Measurements from ENCODE around the gene PTPRN2. TPM values are rescaled to one million over a fixed set of nuclear protein-coding genes. Genes with fewer than 3 reads are reported as not detected.

Gene PTPRN2
- total RNA-seq, 1 donor from 2014 or later: 15.4 TPM

GRCh38 chr7:158283016-158283974 lies 304.3 kb downstream of the PTPRN2 start:
- no peak overlapping the region for H3K27ac Mint-ChIP-seq
- TF ChIP-seq CTCF (conservative IDR thresholded peaks at IDR 0.05): no peak

GRCh38 chr7:158282461-158283001 lies 305.1 kb downstream of the PTPRN2 start:
- peaks cover 6% of the 10 kb centered on the region for H3K9me3 Mint-ChIP-seq
- no peaks in the 10 kb centered on the region for H3K36me3 Mint-ChIP-seq
- H3K27me3 Mint-ChIP-seq: peaks cover 3% of the 10 kb centered on the region
- no peak overlapping the region for H3K27ac Mint-ChIP-seq
- DNase-seq (ENCODE audit: extremely low spot score, unreplicated experiment): peak; percentile 58
- no peak for TF ChIP-seq CTCF (conservative IDR thresholded peaks at IDR 0.05)
- H3K4me3 Mint-ChIP-seq: no peak overlapping the region
- H3K4me1 Mint-ChIP-seq (ENCODE audit: unreplicated experiment): no peaks in the 10 kb centered on the region

More at GRCh38 chr7:158283016-158283974, 304.3 kb downstream of the PTPRN2 start:
- DNase-seq (ENCODE audit: extremely low spot score, unreplicated experiment): no peak
- Mint-ChIP-seq H3K36me3 (no peaks in the 10 kb centered on the region), H3K9me3 (peaks cover 6% of the 10 kb centered on the region), H3K4me3 (no peak overlapping the region), H3K27me3 (peaks cover 3% of the 10 kb centered on the region), H3K4me1 (ENCODE audit: unreplicated experiment) (no peaks in the 10 kb centered on the region)

- H3K4me1 Mint-ChIP-seq (ENCODE audit: unreplicated experiment): no peaks in the 10 kb centered on the region
- peaks cover 3% of the 10 kb centered on the region for H3K9me3 Mint-ChIP-seq
- peaks cover 3% of the 10 kb centered on the region for H3K27me3 Mint-ChIP-seq
- H3K36me3 Mint-ChIP-seq: no peaks in the 10 kb centered on the region
- H3K4me3 Mint-ChIP-seq: no peak overlapping the region
- no peak for TF ChIP-seq CTCF (conservative IDR thresholded peaks at IDR 0.05)
- no peak overlapping the region for H3K27ac Mint-ChIP-seq
- DNase-seq (ENCODE audit: extremely low spot score, unreplicated experiment): peak; percentile 39
Measured at GRCh38 chr7:158281441-158281840, 306.2 kb downstream of the PTPRN2 start.

GRCh38 chr7:158280448-158281144 lies 307.0 kb downstream of the PTPRN2 start:
- no peaks in the 10 kb centered on the region for H3K36me3 Mint-ChIP-seq
- H3K4me1 Mint-ChIP-seq (ENCODE audit: unreplicated experiment): no peaks in the 10 kb centered on the region
- no peaks in the 10 kb centered on the region for H3K9me3 Mint-ChIP-seq
- no peak overlapping the region for H3K27ac Mint-ChIP-seq
- no peak overlapping the region for H3K4me3 Mint-ChIP-seq
- peaks cover 3% of the 10 kb centered on the region for H3K27me3 Mint-ChIP-seq
- DNase-seq (ENCODE audit: extremely low spot score, unreplicated experiment): peak; percentile 55
- TF ChIP-seq CTCF (conservative IDR thresholded peaks at IDR 0.05): no peak

- H3K4me3 Mint-ChIP-seq: no peak overlapping the region
- H3K27me3 Mint-ChIP-seq: peaks cover 3% of the 10 kb centered on the region
- H3K27ac Mint-ChIP-seq: no peak overlapping the region
- TF ChIP-seq CTCF (conservative IDR thresholded peaks at IDR 0.05): no peak
- no peaks in the 10 kb centered on the region for H3K4me1 Mint-ChIP-seq (ENCODE audit: unreplicated experiment)
- DNase-seq (ENCODE audit: extremely low spot score, unreplicated experiment): peak; percentile 52
- H3K9me3 Mint-ChIP-seq: no peaks in the 10 kb centered on the region
- H3K36me3 Mint-ChIP-seq: no peaks in the 10 kb centered on the region
Measured at GRCh38 chr7:158279539-158280447, 307.8 kb downstream of the PTPRN2 start.

Measured in type B pancreatic cell (in vitro differentiated cells).